Measurements from ENCODE around the gene WASF3. TPM values are rescaled to one million over a fixed set of nuclear protein-coding genes. Genes with fewer than 3 reads are reported as not detected.

The WASF3 gene
- total RNA-seq, 1 donor = 14.2 TPM

- DNase-seq (ENCODE audit: low read depth) = peak; percentile 61
- H3K4me3 ChIP-seq (ENCODE audit: low read depth, low read length) = no peak overlapping the region
- TF ChIP-seq CTCF (IDR thresholded peaks at IDR 0.05; ENCODE audit: insufficient read depth, low read depth, low read length) = no peak
Observed at GRCh38 chr13:26584713-26585112, 27.2 kb downstream of the WASF3 start.

GRCh38 chr13:26585136-26585535, 27.7 kb downstream of the WASF3 start:
- no peak for DNase-seq (ENCODE audit: low read depth)
- no peak overlapping the region for H3K4me3 ChIP-seq (ENCODE audit: low read depth, low read length)
- no peak for TF ChIP-seq CTCF (IDR thresholded peaks at IDR 0.05; ENCODE audit: insufficient read depth, low read depth, low read length)

- no peak overlapping the region for H3K4me3 ChIP-seq (ENCODE audit: low read depth, low read length)
- DNase-seq (ENCODE audit: low read depth) = no peak
- no peak for TF ChIP-seq CTCF (IDR thresholded peaks at IDR 0.05; ENCODE audit: insufficient read depth, low read depth, low read length)
Observed at GRCh38 chr13:26587251-26587650, 29.8 kb downstream of the WASF3 start.

GRCh38 chr13:26589226-26589625, 31.7 kb downstream of the WASF3 start:
- TF ChIP-seq CTCF (IDR thresholded peaks at IDR 0.05; ENCODE audit: insufficient read depth, low read depth, low read length) = no peak
- no peak for DNase-seq (ENCODE audit: low read depth)

GRCh38 chr13:26589754-26590153, 32.3 kb downstream of the WASF3 start:
- no peak for TF ChIP-seq CTCF (IDR thresholded peaks at IDR 0.05; ENCODE audit: insufficient read depth, low read depth, low read length)
- peak; percentile 40 for DNase-seq (ENCODE audit: low read depth)
- H3K4me3 ChIP-seq (ENCODE audit: low read depth, low read length) = no peak overlapping the region

More at GRCh38 chr13:26589226-26589625, 31.7 kb downstream of the WASF3 start:
- no peak overlapping the region for H3K4me3 ChIP-seq (ENCODE audit: low read depth, low read length)

- H3K4me3 ChIP-seq (ENCODE audit: low read depth, low read length) = no peak overlapping the region
- no peak for TF ChIP-seq CTCF (IDR thresholded peaks at IDR 0.05; ENCODE audit: insufficient read depth, low read depth, low read length)
- no peak for DNase-seq (ENCODE audit: low read depth)
Observed at GRCh38 chr13:26590379-26590778, 32.9 kb downstream of the WASF3 start.

GRCh38 chr13:26590951-26591350, 33.5 kb downstream of the WASF3 start:
- no peak for TF ChIP-seq CTCF (IDR thresholded peaks at IDR 0.05; ENCODE audit: insufficient read depth, low read depth, low read length)
- no peak for DNase-seq (ENCODE audit: low read depth)
- no peak overlapping the region for H3K4me3 ChIP-seq (ENCODE audit: low read depth, low read length)

Data from fibroblast of villous mesenchyme (primary cell).